ENCODE data around the gene PHRF1.

GRCh38 chr11:639332-639955, 63.2 kb downstream of the PHRF1 start:
- TF ChIP-seq POLR2AphosphoS5 (IDR thresholded peaks at IDR 0.05) (no peak), CTCF (IDR thresholded peaks at IDR 0.05) (no peak)

Data from esophagus muscularis mucosa (tissue), 3 donors.